Spleen (tissue), 11 donors: ENCODE data around the gene ZNF536. TPM values are rescaled to one million over a fixed set of nuclear protein-coding genes. Genes with fewer than 3 reads are reported as not detected.

ENCODE experiments used
- DNase-seq: peaks from one replicate; pipeline ENCODE4 v3.0.0-alpha.2; 2020
- H3K27ac ChIP-seq, 8 donors: fragments of 200-600 bp; sonication (generic) in 7 of 8; 1 replicate in 4 of 8; 2 replicates in 4 of 8; pipeline versions ENCODE4 v1.5.0 to v1.8.0; 2016 to 2021; ENCODE audit warnings: inconsistent platforms in 4 of 8, mild to moderate bottlenecking in 4 of 8, moderate library complexity in 1 of 8
- H3K27me3 ChIP-seq, 7 donors: fragments of 200-600 bp; sonication (generic) in 6 of 7; replicated peaks in 1 of 7; 1 replicate in 4 of 7; 2 replicates in 3 of 7; pipeline versions ENCODE4 v1.5.0 to v1.8.0; 2016 to 2021; ENCODE audit warnings: inconsistent platforms in 3 of 7, mild to moderate bottlenecking in 1 of 7
- H3K36me3 ChIP-seq, 6 donors: fragments of 200-600 bp; sonication (generic) in 5 of 6; 1 replicate in 4 of 6; 2 replicates in 2 of 6; pipeline versions ENCODE4 v1.5.0 to v1.8.0; 2016 to 2021; ENCODE audit warnings: inconsistent platforms in 2 of 6
- H3K4me1 ChIP-seq, 6 donors: fragments of 200-600 bp; sonication (generic) in 5 of 6; 1 replicate in 3 of 6; 2 replicates in 3 of 6; pipeline versions ENCODE4 v1.5.0 to v1.8.0; 2016 to 2021; ENCODE audit warnings: inconsistent platforms in 3 of 6
- H3K4me3 ChIP-seq, 8 donors: fragments of 200-600 bp; sonication (generic) in 7 of 8; 1 replicate in 4 of 8; 2 replicates in 4 of 8; pipeline versions ENCODE4 v1.5.0 to v1.8.0; 2016 to 2021; ENCODE audit warnings: inconsistent platforms in 4 of 8, mild to moderate bottlenecking in 4 of 8, moderate library complexity in 2 of 8
- H3K9me3 ChIP-seq, 8 donors: fragments of 200-600 bp; sonication (generic) in 7 of 8; 1 replicate in 4 of 8; 2 replicates in 4 of 8; pipeline versions ENCODE4 v1.5.0 to v1.8.0; 2016 to 2021; ENCODE audit warnings: inconsistent platforms in 4 of 8
- POLR2A ChIP-seq, 3 donors: fragments of 450-650 bp; IDR thresholded peaks; one replicate each; pipeline ENCODE4 v1.5.1; 2017; ENCODE audit warnings: antibody characterized with exemption in 3 of 3, mild to moderate bottlenecking in 1 of 3
- POLR2AphosphoS5 ChIP-seq, 3 donors: sonication (generic); formaldehyde crosslinking; IDR thresholded peaks; one replicate each; pipeline ENCODE4 v1.5.1; 2017; ENCODE audit warnings: antibody characterized with exemption in 3 of 3
- WGBS, 5 donors: extraction: QIAGEN DNeasy Blood & Tissue Kit in 3 of 5; methylation state at CpG; one replicate each; pipeline versions ENCODE4 v1.1.5 to v1.1.7; 2013 to 2018; 5-methylcytosine and 5-hydroxymethylcytosine counted together
- intact Hi-C: fragments of 100-400 bp; cut with DNase I; formaldehyde crosslinking; loops from one replicate; pipeline ENCODE4 v1.15.0; 2023; ENCODE audit warnings: low total_unique reads
- polyA plus RNA-seq, 3 donors: library from polyadenylated mRNA; stranded (reverse); fragments of 200-250 nt; gene quantifications; one replicate each; pipeline ENCODE4 v1.2.1, GENCODE V29; 2013
- total RNA-seq, 7 donors: library from RNA; depleted of rRNA in 3 of 7; stranded (reverse); fragments of >200 nt in 3 of 7; fragmentation: NEBNext Ultra II Directional in 4 of 7; extraction: Animal tissue kit (Norgen Biotek cat#: 25700) in 4 of 7; gene quantifications; one replicate each; pipeline versions ENCODE4 v1.1.0 to v1.2.1, GENCODE V29; 2016 to 2021
- TF ChIP-seq, protein P1 (sequence below), 11 experiments: fragments of 200-600 bp in 7 of 11; fragments of 450-650 bp in 4 of 11; sonication (generic) in 4 of 11; IDR thresholded peaks in 8 of 11; conservative IDR thresholded peaks in 3 of 11; 1 replicate in 7 of 11; 2 replicates in 4 of 11; pipeline versions ENCODE4 v1.4.0 to v1.8.0; 2016 to 2021; ENCODE audit warnings: antibody characterized with exemption in 11 of 11, inconsistent platforms in 4 of 11, mild to moderate bottlenecking in 1 of 11
- donor health status: healthy with polysubstance abuse.
- donor health status: DM: no; HTN: no; CAD: no; lungs with moderate emphysema.
- donor health status: DM: no; HTN: no; CAD: no.
- donor health status: Bipolar disorder and iron deficiency.
- donor health status: healthy.
- donor health status: DM: no; HTN: no; CAD: no.
- donor health status: DM: yes; HTN: yes; CAD: no.

Gene ZNF536
- total and polyA plus RNA-seq, 10 donors, result 0.13 to 4.1 (median 2.1) TPM

DNA sequence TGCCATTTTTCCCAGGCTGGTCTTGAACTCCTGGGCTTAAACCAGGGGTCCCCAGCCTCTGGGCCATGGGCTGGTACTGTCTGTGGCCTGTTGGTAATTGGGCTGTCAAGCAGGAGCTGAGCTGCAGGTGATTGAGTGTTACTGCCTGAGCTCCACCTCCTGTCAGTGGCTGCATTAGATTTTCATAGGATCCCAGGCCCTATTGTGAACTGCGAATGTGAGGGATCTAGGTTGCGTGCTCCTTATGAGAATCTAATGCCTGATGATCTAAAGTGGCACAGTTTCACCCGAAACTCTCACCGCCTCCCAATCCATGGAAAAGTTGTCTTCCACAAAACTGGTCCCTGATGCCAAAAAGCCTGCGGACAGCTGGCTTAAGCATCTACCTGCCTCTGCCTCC is 16.6 kb upstream of the ZNF536 start:
- no peaks in the 10 kb centered on the region for H3K9me3 ChIP-seq
- peaks cover 0 to 7% (median 3%) of the 10 kb centered on the region in 6 donors for H3K4me1 ChIP-seq
- TF ChIP-seq POLR2AphosphoS5 (IDR thresholded peaks at IDR 0.05), result no peak
- TF ChIP-seq, protein P1, sequence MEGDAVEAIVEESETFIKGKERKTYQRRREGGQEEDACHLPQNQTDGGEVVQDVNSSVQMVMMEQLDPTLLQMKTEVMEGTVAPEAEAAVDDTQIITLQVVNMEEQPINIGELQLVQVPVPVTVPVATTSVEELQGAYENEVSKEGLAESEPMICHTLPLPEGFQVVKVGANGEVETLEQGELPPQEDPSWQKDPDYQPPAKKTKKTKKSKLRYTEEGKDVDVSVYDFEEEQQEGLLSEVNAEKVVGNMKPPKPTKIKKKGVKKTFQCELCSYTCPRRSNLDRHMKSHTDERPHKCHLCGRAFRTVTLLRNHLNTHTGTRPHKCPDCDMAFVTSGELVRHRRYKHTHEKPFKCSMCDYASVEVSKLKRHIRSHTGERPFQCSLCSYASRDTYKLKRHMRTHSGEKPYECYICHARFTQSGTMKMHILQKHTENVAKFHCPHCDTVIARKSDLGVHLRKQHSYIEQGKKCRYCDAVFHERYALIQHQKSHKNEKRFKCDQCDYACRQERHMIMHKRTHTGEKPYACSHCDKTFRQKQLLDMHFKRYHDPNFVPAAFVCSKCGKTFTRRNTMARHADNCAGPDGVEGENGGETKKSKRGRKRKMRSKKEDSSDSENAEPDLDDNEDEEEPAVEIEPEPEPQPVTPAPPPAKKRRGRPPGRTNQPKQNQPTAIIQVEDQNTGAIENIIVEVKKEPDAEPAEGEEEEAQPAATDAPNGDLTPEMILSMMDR (IDR thresholded peaks at IDR 0.05 in 8 of 11, conservative IDR thresholded peaks at IDR 0.05 in 3 of 11), result no peak
- TF ChIP-seq POLR2A (IDR thresholded peaks at IDR 0.05), result no peak
- intact Hi-C loops, result no loop called here
- H3K36me3 ChIP-seq, result no peaks in the 10 kb centered on the region
- no peak for DNase-seq
- no peak overlapping the region for H3K27ac ChIP-seq
- WGBS, 5 donors, result 74 to 96% (median 91%) methylated on average over 4 to 5 of the region's 5 CpGs
- peaks cover 0 to 18% (median 0%) of the 10 kb centered on the region in 7 donors for H3K27me3 ChIP-seq
- H3K4me3 ChIP-seq, result no peak overlapping the region

DNA sequence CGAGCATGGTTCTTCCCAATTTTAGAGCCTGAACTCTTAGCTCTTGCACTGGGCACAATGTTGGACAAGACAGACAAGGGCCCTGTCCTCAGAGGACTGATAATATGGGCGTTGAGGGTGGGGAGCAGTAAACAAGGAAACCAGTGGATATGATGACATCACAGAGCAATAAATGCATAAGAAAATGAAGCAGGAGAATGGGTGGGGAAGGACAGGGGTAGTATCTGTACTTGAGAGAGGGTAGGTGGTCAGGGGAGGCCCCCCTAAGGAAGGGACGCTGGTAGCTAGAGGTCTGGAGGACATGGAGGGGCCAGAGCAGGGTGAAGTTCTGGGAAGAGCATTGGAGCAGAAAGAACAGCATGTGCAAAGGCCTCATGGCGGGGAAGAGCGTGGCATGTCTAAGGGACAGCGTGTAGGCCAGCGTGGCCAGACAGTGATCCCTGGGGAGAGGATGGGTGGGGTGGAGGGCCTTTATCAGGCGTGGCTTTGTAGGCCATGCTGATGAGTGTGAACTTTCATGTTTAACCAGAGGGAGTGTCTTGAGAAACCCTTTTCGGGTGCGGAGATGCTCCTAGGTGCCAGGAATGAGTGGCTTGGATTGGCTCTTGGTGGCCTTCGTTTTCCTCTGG is 15.1 kb upstream of the ZNF536 start:
- DNase-seq, result no peak
- TF ChIP-seq, protein P1 (IDR thresholded peaks at IDR 0.05 in 8 of 11, conservative IDR thresholded peaks at IDR 0.05 in 3 of 11), result no peak
- TF ChIP-seq POLR2AphosphoS5 (IDR thresholded peaks at IDR 0.05) (no peak), POLR2A (IDR thresholded peaks at IDR 0.05) (no peak)
- intact Hi-C loops, result no loop called here
- 71 to 91% (median 77%) methylated on average over 11 of the region's 11 CpGs for WGBS, 5 donors
- H3K9me3 ChIP-seq, result no peaks in the 10 kb centered on the region
- no peak overlapping the region for H3K27ac ChIP-seq
- H3K4me1 ChIP-seq, result peaks cover 0 to 16% (median 9%) of the 10 kb centered on the region in 6 donors
- H3K4me3 ChIP-seq, result no peak overlapping the region
- H3K36me3 ChIP-seq, result no peaks in the 10 kb centered on the region
- peaks cover 0 to 29% (median 0%) of the 10 kb centered on the region in 7 donors for H3K27me3 ChIP-seq

DNA sequence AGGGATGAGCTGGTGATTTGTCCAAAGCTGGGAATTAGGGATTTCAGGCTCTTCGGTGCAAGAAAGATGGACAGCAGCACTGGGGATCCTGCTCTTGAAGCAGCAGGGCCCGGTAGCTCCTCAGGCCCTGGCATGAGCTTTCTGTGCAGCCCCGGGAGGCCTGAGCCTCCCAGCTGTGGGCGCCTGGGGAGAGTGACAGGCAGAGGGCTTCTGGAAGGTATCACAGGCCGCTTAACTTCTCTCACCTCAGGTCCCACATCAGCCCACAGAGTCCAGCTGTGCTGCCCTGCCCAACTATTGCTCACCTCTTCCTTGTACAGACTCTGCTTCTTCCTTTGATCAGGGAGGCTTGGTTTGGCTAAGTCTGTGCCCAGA is 14.6 kb upstream of the ZNF536 start:
- no peak for TF ChIP-seq POLR2A (IDR thresholded peaks at IDR 0.05)
- TF ChIP-seq, protein P1 (IDR thresholded peaks at IDR 0.05 in 8 of 11, conservative IDR thresholded peaks at IDR 0.05 in 3 of 11), result no peak
- no peak for TF ChIP-seq POLR2AphosphoS5 (IDR thresholded peaks at IDR 0.05)
- Histone ChIP-seq H3K27ac (no peak overlapping the region), H3K9me3 (no peaks in the 10 kb centered on the region), H3K4me1 (peaks cover 0 to 16% (median 9%) of the 10 kb centered on the region in 6 donors), H3K27me3 (peaks cover 0 to 31% (median 0%) of the 10 kb centered on the region in 7 donors), H3K4me3 (no peak overlapping the region), H3K36me3 (no peaks in the 10 kb centered on the region)
- WGBS, 5 donors, result 80 to 92% (median 87%) methylated on average over 1 to 5 of the region's 5 CpGs
- intact Hi-C loops, result no loop called here
- peak; percentile 56 for DNase-seq

DNA sequence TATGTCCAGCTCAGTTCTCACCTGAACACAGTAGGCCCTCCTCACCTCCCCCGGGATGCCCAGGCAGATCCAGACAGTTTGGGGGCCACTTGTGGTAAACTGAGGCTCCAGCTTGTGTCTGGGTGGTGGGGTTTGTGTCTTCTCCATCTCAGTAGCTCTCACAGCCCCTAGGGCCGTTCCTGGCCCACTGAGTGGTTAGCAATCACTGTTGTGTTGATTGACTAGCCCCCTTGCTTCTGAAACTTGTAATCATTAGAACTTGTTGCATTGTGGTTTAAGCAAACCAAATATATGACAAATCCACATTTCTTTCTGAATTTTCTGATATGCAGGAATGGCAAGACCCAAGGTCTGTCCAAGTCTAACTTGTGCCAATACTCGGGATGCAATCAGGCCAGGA is 13.9 kb upstream of the ZNF536 start:
- Histone ChIP-seq H3K27ac (no peak overlapping the region), H3K4me1 (peaks cover 0 to 16% (median 9%) of the 10 kb centered on the region in 6 donors), H3K27me3 (peaks cover 0 to 34% (median 0%) of the 10 kb centered on the region in 7 donors), H3K9me3 (no peaks in the 10 kb centered on the region), H3K36me3 (no peaks in the 10 kb centered on the region), H3K4me3 (no peak overlapping the region)
- TF ChIP-seq POLR2A (IDR thresholded peaks at IDR 0.05) (no peak), POLR2AphosphoS5 (IDR thresholded peaks at IDR 0.05) (no peak)
- TF ChIP-seq, protein P1 (IDR thresholded peaks at IDR 0.05 in 8 of 11, conservative IDR thresholded peaks at IDR 0.05 in 3 of 11), result no peak
- DNase-seq, result no peak
- WGBS, 5 donors, result 74 to 87% (median 86%) methylated on average over 2 to 3 of the region's 3 CpGs
- intact Hi-C loops, result no loop called here
